HG03066 (cell line): ENCODE results near the gene TSHZ2.

Experiments used
- ATAC-seq: cut with Tn5 transposase; IDR thresholded peaks from one replicate; pipeline ENCODE4 v1.9.1; 2021; ENCODE audit warnings: low read depth; ENCODE audit not compliant: unreplicated experiment

TSHZ2 gene

GRCh38 chr20:53263554-53264438, 291.6 kb downstream of the TSHZ2 start:
- no peak for ATAC-seq

GRCh38 chr20:53264604-53265003, 292.4 kb downstream of the TSHZ2 start:
- no peak for ATAC-seq

GRCh38 chr20:53265304-53265875, 293.2 kb downstream of the TSHZ2 start:
- no peak for ATAC-seq

GRCh38 chr20:53269380-53269779, 297.2 kb downstream of the TSHZ2 start:
- ATAC-seq = no peak

- ATAC-seq = no peak
Measured at GRCh38 chr20:53270792-53271375, 298.7 kb downstream of the TSHZ2 start.

- ATAC-seq = no peak
Measured at GRCh38 chr20:53274365-53274764, 302.2 kb downstream of the TSHZ2 start.

- ATAC-seq = no peak
Measured at GRCh38 chr20:53274807-53275206, 302.6 kb downstream of the TSHZ2 start.

- no peak for ATAC-seq
Measured at GRCh38 chr20:53276143-53276542, 304.0 kb downstream of the TSHZ2 start.

- ATAC-seq = no peak
Measured at GRCh38 chr20:53278555-53278954, 306.4 kb downstream of the TSHZ2 start.

- no peak for ATAC-seq
Measured at GRCh38 chr20:53279735-53280134, 307.6 kb downstream of the TSHZ2 start.

- ATAC-seq = no peak
Measured at GRCh38 chr20:53281557-53282117, 309.5 kb downstream of the TSHZ2 start.

- no peak for ATAC-seq
Measured at GRCh38 chr20:53282217-53282955, 310.2 kb downstream of the TSHZ2 start.

- ATAC-seq = no peak
Measured at GRCh38 chr20:53283011-53283410, 310.9 kb downstream of the TSHZ2 start.

- ATAC-seq = no peak
Measured at GRCh38 chr20:53283597-53283996, 311.4 kb downstream of the TSHZ2 start.

GRCh38 chr20:53284256-53284655, 312.1 kb downstream of the TSHZ2 start:
- ATAC-seq = no peak

GRCh38 chr20:53284696-53285095, 312.5 kb downstream of the TSHZ2 start:
- no peak for ATAC-seq

- ATAC-seq = no peak
Measured at GRCh38 chr20:53287357-53288042, 315.3 kb downstream of the TSHZ2 start.

GRCh38 chr20:53291548-53291947, 319.4 kb downstream of the TSHZ2 start:
- ATAC-seq = no peak

- no peak for ATAC-seq
Measured at GRCh38 chr20:53292347-53292746, 320.2 kb downstream of the TSHZ2 start.

GRCh38 chr20:53294804-53295203, 322.6 kb downstream of the TSHZ2 start:
- no peak for ATAC-seq
